GM23338 (cell line): Measurements from ENCODE around the gene SIAH1.

Experiments
- CREB1 ChIP-seq: fragments of 250-450 bp; sonication (Bioruptor Pico); IDR thresholded peaks from 2 replicates; pipeline ENCODE4 v1.5.0; 2020; ENCODE audit warnings: low read depth, mild to moderate bottlenecking, moderate library complexity
- EZH2 ChIP-seq: fragments of 200-600 bp; sonication (generic); IDR thresholded peaks from one replicate; pipeline ENCODE4 v1.8.0; 2017; ENCODE audit warnings: antibody characterized with exemption, mild to moderate bottlenecking, low read depth; ENCODE audit not compliant: unreplicated experiment
- EZH2phosphoT487 ChIP-seq: fragments of 200-600 bp; sonication (generic); IDR thresholded peaks from one replicate; pipeline ENCODE4 v1.8.1; 2018; ENCODE audit warnings: antibody characterized with exemption; ENCODE audit not compliant: unreplicated experiment
- POLR2AphosphoS5 ChIP-seq: IDR thresholded peaks from 2 replicates; pipeline ENCODE4 v1.6.1; 2016; ENCODE audit warnings: antibody characterized with exemption, low read depth
- TF ChIP-seq, protein P1 (sequence below), 2 experiments: fragments of 200-600 bp in 1 of 2; sonication (generic) in 1 of 2; conservative IDR thresholded peaks; 2 replicates each; pipeline versions ENCODE4 v1.5.1 to v1.6.1; 2016 to 2017; ENCODE audit warnings: antibody characterized with exemption in 2 of 2, low read depth in 2 of 2, mild to moderate bottlenecking in 2 of 2, moderate library complexity in 1 of 2
- TF ChIP-seq, protein P2 (sequence below): IDR thresholded peaks from one replicate; pipeline ENCODE4 v1.6.1; 2018; ENCODE audit warnings: antibody characterized with exemption; ENCODE audit not compliant: unreplicated experiment

DNA sequence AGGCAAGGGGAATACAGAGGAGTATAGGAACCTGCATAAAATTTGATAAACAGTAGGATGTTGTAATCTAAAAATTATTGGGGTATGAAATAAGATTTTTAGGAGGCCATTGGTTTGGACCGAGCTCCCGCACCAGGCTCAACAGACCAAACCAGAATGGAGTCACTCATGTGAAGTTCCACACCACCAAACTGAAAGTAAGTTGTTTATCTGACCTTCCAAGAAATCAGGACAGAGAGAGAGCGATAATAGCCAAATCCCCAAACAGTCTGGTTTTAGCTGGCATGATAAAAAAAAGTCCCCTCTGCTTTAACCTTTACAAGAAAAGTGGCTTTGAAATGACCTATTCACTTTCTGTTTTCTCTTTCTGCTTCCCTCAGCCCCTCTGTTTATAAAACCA is 45.7 kb upstream of the SIAH1 start:
- TF ChIP-seq, protein P1, sequence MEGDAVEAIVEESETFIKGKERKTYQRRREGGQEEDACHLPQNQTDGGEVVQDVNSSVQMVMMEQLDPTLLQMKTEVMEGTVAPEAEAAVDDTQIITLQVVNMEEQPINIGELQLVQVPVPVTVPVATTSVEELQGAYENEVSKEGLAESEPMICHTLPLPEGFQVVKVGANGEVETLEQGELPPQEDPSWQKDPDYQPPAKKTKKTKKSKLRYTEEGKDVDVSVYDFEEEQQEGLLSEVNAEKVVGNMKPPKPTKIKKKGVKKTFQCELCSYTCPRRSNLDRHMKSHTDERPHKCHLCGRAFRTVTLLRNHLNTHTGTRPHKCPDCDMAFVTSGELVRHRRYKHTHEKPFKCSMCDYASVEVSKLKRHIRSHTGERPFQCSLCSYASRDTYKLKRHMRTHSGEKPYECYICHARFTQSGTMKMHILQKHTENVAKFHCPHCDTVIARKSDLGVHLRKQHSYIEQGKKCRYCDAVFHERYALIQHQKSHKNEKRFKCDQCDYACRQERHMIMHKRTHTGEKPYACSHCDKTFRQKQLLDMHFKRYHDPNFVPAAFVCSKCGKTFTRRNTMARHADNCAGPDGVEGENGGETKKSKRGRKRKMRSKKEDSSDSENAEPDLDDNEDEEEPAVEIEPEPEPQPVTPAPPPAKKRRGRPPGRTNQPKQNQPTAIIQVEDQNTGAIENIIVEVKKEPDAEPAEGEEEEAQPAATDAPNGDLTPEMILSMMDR (conservative IDR thresholded peaks at IDR 0.05; ENCODE audit: low read depth in 2 of 2): no peak
- TF ChIP-seq POLR2AphosphoS5: no peak
- no peak for TF ChIP-seq EZH2phosphoT487
- TF ChIP-seq CREB1 (CRISPR knock-in tag): no peak
- TF ChIP-seq, protein P2, sequence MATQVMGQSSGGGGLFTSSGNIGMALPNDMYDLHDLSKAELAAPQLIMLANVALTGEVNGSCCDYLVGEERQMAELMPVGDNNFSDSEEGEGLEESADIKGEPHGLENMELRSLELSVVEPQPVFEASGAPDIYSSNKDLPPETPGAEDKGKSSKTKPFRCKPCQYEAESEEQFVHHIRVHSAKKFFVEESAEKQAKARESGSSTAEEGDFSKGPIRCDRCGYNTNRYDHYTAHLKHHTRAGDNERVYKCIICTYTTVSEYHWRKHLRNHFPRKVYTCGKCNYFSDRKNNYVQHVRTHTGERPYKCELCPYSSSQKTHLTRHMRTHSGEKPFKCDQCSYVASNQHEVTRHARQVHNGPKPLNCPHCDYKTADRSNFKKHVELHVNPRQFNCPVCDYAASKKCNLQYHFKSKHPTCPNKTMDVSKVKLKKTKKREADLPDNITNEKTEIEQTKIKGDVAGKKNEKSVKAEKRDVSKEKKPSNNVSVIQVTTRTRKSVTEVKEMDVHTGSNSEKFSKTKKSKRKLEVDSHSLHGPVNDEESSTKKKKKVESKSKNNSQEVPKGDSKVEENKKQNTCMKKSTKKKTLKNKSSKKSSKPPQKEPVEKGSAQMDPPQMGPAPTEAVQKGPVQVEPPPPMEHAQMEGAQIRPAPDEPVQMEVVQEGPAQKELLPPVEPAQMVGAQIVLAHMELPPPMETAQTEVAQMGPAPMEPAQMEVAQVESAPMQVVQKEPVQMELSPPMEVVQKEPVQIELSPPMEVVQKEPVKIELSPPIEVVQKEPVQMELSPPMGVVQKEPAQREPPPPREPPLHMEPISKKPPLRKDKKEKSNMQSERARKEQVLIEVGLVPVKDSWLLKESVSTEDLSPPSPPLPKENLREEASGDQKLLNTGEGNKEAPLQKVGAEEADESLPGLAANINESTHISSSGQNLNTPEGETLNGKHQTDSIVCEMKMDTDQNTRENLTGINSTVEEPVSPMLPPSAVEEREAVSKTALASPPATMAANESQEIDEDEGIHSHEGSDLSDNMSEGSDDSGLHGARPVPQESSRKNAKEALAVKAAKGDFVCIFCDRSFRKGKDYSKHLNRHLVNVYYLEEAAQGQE: no peak
- TF ChIP-seq EZH2: no peak
